CD4-positive, alpha-beta T cell treated with Interleukin-15 for 1 hour (primary cell): Measurements from ENCODE around the gene PLA2G2A.
"Not testable (repeated sequence)": the region's sequence is repeated elsewhere in the genome, so short reads cannot be mapped to it uniquely, and the experiment has no call there.

Source experiments
- DNase-seq: peaks from one replicate; pipeline ENCODE4 v3.0.0-alpha.2; 2020

Gene PLA2G2A

DNA sequence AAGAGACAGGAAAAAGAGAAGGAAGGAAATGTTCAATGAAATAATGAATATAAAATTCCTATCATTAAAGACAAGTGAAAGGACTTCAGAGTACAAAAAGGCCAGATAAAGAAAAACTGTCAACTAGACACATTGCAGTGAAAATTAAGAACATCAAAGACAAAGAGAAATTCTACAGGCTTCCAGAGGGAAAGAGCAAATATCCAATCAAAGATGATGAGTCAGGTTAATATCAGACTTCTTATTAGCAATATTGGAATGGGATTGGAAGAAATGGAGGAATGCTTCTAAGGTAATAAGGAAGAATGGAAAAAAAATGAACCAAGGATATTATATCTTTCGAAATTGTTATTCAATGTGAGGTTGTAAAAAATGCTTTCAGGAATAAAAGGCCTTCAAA lies 7.8 kb downstream of the PLA2G2A start:
- DNase-seq: no peak

DNA sequence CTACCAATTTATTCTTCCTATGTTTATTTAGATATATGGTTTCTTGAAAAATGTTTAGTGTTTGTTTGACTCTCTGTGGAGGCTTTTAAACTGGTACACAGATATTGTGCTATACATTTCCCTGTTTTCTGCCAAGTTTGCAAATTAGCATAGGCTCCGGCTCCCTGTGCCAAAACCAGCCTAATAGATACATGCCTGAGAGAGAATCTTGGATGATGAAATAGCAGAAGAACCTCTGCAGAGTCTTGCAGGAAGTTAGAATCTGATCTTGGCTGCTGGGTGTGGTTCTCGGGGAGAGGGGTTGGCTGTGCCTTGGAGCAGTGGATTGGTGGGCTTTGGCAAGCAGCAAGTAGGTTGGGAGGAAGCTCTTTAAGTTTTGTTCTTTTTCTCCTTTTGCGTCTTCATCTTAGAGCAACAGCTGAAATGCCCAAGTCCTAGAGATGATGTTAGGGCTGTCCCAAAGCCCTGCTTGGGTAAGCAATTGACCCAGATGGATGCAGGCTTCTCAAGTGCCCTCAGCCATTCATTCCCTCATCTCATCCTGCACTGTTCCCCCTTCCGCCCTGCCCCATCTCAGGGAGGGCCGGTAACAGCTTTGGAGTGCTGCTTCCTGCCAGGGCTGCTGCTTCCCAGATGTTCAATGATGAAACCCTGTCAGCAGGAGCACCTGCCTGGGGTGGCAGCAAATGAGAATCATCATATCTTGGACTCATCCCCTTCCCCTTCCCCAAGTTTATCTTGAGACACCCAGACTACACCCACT lies 9.3 kb downstream of the PLA2G2A start:
- DNase-seq: no peak

DNA sequence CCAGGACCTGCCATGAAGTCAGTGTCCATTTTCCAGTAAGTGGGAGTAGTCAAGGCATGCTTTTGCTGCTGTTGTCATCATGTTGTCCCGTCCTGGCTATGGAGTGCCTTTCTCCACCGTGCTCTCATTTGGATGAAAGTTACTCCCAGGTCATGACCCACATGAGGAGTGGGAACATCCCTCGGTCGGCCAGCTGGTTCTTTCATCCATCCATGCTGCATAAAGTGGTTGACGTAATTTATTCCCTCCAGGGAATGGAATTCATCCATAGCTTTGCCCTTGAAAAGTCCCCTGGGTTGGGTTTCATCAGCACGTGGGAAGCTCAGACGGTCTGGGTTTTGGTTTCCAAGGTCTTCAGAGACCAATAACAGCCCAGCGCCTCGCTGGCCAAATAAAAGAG lies 11.6 kb downstream of the PLA2G2A start:
- DNase-seq: no peak

DNA sequence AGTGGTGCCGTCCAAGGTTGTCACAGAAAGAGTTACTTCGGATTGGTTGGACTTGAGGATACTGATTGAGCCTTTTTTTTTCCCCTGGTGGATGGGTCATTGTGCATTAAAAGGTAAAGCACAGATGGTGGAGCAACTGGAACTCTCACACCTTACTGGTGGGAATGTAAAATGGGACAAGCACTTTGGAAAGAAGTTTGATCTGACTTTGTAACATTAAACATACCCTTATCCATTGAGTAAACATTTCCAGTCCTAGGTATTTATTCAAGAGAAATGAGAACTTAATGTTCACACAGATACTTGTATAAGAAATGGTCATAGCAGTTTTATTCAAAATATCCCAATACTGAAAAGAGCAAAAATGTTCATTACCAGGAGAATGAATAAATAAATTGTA lies 14.9 kb downstream of the PLA2G2A start:
- no peak for DNase-seq

DNA sequence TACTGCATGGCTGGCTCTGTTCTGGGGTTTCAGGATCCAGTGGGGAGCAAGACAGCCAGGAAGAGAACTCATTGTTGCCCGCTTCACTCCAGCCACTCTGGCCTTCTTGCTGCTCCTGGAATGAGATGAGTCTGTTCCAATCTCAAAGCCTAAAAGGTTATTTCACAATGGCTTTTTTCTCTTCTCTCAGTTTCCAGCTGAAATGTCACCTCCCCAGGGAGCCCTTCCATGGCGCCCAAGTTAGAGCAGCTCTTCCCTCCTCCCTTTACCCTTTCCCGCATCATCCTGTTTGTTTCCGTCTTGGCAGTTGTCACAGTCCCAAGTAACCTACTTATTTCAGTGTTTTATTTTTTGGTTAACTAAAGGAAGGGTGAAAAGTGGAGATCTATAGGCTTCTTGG lies 15.8 kb downstream of the PLA2G2A start:
- no peak for DNase-seq

DNA sequence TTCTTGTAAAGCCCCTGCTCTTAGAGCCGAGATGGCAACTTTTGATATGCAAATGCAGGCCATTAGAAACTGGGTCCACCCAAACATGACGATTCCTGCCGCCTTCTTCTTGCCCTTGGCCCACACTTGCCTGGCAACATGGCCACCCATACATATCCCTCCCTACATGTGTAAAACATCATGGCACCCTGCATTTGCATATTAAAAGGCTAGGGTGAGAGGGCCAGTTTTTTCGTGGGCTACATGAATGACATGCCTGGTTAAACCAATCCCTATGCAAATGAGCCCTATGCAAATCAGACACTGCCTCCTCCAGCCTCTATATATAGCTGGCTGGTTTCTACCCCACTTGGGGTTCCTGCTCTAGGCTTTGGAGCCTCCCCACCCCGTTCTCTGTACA lies 18.8 kb downstream of the PLA2G2A start:
- DNase-seq: no peak

DNA sequence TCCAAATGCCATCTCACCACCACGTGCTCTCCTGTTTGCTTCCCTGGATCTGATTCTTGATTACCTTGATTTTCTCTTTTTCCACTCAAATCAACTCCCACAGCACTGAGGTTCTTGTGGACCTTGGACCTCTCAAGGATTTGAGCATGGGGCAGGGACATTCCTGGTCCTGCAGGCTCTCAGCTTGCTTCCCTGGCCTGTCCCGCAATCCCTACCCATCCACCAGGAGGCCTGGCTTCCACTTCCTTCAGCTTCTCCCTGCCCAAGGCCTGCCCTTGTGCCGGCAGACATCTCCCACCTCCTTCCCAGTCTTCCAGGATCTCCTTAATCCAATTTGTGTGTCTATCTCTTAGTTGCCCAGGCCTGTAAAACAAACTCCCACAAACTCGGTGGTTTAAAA lies 21.6 kb downstream of the PLA2G2A start:
- no peak for DNase-seq

DNA sequence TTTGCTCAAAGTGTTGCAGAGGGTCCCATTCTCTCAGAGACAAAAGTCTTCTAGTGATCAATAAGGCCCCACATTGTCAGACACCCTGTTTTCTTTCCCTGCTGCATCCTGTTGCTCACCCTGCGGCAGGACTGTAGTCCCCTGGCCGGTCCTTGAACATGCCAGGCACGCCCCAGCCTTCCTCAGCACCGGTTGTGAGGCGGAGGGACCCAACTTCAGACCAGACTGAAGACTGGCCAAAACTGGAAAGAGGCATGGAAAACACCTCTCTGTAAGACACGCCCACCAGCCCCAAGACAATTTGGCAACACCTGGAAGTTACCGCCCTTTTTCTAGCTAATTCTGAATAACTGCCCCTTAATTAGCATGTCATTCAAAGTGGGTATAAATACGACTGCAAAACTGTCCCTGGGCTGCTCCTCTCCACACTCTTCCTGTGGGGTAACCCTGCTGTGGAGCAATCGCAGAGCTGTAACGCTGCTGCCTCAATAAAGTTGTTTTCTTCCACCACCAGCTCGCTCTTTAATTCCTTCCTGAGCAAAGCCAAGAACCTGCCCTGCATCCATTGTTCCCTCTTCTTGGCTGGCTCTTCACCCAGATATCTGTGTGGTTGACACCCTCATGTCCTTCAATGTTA lies 23.8 kb downstream of the PLA2G2A start:
- DNase-seq: no peak

DNA sequence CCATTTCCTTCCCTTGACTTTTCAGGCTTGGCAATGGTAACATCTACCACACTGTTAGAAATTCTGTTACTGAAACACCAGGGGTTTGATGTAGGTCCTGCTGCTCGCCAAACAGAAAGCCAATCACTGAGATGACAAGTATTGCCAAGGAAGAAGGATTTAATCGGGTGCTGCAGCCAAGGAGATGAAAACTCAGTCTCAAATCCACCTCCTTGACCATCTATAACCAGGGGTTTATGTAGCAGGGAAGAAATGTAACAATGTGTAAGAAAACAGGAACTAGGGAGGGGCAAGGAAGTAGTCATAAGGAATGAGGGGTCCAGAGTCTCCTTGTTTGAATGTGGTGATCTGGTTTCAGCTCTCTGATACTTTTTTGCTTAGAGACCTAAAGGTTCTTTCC lies 25.4 kb downstream of the PLA2G2A start:
- no peak for DNase-seq

DNA sequence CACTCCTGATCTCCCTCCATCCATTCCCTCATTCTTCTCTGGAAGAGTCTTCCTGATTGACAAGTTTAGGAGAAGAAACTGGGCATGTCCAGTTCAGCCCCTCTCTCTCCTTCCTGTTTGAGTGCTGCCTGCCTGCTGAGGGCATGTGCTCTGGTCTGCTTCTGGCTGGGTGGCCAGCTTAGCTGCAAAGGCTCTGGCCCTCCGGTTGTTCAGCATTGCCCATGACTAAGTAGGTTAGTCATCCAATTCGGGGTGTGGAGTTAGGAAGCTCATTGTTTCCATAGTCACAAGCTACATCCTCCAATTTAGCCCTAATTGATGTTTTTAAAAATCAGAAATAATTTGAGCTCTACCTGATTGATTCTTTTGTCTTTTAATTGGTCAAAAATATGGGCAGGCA lies 30.4 kb downstream of the PLA2G2A start:
- DNase-seq: no peak

DNA sequence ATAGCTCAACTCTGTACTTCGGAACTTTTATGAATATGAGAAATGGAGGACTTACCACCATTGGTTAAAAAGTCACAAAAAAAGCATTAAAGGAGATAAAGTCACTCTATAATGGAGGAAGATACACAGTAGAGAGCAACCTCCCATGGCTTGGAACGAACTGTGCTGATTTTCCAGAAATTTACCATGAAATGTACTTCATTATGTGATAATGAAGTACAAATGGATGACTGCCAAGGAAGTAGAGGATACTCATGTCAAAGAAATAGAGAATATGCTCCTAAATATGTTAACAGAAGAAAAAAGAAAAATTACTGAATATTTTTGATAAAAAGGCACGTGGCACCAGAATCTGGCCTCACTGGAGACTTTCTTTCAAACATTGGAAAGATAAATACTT lies 32.4 kb downstream of the PLA2G2A start:
- no peak for DNase-seq

DNA sequence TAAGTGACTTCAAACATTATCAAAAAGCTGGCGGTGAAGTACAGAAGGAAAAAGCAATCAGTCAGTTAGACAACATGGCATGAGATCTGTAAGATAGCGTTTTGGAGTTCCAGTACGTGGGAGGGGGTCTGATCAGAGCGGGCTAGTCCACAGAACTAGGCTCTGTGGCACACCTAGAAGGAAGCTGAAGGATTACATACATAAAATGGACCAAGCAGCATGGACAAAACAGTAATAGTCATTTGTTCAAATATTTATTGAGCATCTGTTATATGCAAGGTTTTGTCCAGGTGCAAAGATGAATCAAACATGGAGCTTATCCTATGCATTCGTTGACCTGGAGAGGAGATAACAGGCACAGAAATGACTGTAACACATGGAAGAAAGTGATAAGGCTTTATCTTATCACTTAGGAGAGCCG lies 33.1 kb downstream of the PLA2G2A start:
- no peak for DNase-seq

DNA sequence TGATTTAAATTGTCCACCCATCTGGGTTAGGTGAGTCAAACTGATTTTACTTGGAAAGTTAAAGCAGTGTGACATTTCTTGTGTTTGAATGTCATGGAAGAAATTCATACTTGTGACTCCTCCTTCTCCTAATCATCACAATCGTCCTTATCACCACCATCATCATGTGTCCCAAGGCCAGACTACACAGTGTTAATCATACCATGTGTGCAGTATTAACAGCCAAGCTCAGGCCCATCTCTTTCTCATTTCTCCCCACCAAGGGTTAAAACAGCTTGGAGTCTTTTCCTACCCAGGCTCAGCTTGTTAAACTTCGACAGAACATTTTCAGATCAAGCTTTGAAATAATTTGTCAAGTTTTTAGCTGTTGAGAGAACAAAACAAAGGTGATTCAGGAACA lies 33.5 kb downstream of the PLA2G2A start:
- DNase-seq: no peak

DNA sequence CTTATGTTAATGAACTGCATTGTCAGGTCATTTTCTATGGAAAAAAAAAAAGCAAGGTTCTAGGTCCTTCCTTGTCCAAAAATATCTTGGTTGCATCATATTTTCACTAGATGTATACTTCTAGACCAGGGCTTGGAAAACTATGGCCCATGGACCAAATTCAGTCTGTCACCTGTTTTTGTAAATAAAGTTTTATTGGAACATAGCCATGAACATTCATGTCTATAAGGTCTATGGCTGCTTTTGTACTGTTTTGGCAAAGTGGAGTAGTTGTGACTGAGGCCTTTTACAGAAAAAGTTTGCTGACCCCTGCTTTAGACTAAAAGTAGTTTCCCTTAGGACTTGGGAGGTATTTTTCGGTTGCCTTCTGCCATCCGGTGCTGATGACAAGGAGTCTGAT lies 36.8 kb downstream of the PLA2G2A start:
- DNase-seq: no peak

DNA sequence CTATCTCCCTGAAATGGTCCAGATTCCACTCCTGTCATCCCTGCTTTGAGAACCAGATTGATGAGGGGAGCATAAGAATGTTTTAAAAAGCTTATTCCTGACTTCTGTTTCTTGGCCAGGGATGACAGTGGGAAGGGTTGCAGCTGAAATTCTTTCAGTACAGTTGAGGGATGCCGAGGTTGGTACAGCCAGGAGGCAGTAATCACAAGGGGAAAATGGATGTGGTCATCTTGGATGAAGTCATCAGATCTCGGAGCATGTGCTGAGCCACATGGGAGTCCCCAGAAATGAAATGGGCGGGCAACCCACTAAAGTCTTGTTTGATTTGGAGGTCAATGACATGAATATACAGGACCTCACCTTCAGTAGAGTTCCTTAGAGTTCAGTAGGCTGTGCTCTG lies 37.3 kb downstream of the PLA2G2A start:
- DNase-seq: no peak

DNA sequence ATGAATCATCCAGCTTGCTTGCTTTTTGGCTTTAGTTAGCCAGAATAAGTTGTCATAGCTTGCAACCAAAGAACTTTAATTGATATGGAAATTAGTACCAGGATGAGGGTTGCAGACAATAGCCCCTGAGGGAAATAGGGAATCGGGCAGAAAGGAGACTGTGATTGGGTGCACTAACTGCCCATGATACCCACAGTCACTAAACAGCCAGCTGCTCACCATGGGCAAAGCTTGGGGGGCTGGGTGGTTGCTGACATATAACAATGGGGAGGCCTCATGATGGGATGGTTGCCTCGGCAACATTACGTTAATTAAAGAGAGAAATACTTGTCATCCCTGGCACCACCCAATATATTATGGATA lies 38.2 kb downstream of the PLA2G2A start:
- DNase-seq: no peak

DNA sequence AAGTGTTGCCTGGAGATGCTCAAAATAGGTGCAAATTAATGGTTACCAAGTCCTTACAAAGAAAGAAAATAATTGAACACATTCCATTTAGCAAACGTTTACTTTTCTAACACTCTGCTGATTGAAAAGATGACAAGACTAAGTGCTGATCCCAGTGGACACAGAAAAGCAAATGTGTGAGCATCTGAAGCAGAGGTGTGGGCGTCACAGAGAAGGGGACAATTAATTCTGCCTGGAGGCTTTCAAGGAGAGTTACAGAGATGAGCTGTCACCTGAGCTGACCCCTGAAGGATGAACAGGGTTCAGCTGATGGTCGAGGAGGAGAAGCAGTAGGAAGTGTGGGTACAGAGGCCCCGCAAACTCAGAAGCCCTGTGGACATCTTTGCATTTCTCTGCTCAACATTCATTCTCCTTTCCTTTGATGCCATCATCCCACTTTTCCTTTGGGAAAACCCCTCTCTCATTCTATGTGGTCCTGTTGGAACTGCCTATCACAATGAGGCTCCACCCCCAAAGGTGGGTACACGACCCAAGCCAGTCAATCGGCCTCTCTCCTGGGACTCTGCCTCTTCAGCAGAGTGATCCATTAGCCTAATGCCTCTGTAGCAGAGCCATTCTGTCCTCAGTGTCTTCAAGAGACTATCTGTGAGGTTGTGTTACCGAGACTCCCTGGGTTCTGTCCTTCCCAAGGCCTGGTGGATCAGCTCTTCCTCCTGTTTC lies 38.8 kb downstream of the PLA2G2A start:
- no peak for DNase-seq

DNA sequence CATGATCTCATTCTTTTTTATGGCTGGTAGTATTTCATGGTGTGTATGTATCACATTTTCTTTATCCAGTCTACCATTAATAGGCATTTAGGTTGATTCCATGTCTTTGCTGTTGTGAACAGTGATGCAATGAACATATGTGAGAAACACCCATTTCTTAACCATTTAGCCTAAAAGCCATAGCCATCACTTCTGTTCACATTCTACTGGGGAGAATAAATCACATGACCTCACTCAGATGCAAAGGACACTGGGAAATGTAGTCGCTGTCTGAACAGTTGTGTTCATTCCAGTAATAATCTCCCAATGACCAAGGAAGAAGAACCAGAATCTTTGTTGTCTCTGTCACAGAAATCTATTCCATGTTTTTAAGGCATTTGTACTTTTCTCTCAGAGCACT lies 40.9 kb downstream of the PLA2G2A start:
- no peak for DNase-seq

DNA sequence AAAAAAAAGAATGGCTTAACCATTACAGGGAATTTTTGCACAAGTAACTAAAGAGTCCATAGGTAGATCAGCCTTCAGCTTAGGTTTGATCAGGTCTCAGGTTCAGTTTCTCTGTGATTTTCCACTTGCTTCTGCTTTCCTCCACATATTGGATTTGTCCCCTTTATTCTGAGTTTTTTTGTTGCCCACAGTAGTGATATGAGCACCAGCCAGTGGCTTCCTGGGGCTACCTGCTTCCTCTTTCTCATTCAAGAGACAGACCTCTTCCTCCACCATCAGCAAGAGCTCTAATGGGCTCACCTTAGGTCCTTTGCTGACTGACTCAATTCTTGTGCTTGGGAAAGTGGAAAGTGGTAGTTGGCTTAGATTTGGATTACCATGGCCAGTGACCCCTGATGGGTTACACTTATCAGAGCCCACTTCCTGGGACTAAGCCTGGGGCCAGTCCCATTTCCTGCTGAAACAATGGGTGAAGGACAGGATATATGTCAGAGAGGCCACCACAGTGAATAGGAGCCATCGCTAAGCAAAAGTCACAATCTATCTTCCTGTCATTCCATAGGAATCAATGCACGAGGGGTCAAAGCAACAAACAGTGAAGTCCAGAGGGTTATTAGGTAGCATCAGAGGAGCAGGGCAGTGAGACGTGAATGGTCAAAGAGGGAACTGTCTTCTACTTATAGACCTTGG lies 43.2 kb downstream of the PLA2G2A start:
- DNase-seq: no peak

DNA sequence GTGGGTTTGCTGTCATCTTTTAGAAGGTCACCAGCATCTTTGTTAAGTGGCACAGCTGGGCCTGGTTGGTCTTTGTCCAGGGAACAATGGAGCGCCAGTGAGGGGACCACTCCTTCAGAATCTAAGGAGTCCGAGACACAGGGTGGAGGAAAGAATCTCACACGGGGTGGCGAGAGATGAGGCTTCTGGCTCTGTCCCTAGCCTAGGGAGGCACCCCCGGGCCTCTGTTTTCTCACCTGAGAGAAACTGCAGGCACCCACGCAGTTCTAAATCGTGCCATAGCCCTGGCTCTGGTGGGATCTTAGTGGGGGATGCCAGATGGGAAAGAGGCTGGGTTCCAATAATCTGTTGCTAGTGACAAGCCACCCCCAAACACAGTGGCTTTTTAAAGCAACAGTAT lies 45.1 kb downstream of the PLA2G2A start:
- DNase-seq: no peak

DNA sequence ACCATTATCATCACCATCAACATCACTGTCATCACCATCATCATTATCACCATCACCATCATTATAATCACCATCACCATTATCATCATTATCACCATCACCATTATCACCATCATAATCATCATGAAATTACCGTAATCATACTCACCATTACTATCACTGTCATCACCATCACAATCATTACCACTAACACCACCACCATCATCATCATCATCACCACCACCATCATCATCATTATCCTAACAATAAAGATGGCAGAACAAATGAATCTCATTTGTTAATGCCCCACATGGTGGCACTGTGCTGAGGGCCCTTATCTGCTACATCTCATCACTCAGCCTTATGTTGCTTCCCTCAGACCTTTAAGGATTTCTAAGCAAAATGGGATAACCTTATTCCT lies 46.6 kb downstream of the PLA2G2A start:
- DNase-seq: no peak

DNA sequence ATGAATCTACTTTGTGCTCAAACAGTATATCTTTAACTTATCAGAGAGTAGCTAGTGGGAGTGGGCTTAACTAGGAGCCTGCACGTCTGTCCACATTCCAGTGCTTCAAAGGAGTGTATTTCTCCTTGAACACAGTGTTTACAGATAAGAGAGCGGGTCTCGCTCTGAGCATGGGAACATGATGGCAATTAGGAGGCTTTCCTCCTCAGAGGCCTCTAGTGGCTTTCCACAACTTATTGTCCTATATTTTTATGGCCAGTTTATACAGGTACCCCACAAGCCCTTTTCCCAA lies 52.3 kb downstream of the PLA2G2A start:
- DNase-seq: not testable (repeated sequence)

DNA sequence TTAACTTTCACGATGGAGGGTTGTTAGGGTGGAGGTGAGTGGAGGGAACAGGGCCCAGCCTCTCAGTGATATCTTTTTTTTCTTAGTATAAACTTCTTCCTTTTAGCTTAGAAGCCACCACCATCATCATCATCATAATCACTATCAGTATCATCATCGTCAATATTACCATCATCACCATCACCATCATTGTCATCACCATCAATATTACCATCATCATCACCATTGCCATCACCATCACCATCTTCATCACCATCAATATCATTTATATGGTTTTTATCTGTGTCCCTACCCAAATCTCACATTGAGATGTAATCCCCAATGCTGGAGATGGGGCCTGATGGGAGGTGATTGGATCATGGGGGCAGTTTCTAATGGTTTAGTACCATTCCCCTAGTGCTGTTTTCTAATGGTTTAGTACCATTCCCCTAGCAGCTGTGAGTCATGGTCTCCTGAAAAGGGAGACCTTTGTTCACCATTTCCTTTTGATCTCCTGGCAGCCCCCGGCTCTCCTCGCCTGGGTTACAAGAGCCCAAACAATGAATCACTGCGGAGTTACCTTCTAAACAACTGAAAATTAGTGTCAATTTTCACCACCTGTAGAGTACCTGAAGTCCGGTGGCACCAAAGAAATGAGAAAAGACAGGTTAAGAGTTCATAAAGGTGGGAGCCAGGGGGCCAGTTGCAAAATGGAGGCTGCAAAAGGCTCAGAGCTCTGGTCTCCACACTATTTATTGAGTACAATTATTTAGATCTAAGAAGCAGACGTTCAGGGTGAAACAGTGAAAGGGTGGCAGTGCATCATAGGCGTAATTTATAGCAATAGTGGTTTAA lies 52.9 kb downstream of the PLA2G2A start:
- DNase-seq: no peak
